OCI-LY7 (cell line): ENCODE measurements around the gene PDSS2.

Source experiments
- CTCF ChIP-seq: fragments of 200-600 bp; sonication (generic); conservative IDR thresholded peaks from 2 replicates; pipeline ENCODE4 v1.5.1; 2014; ENCODE audit warnings: mild to moderate bottlenecking, antibody characterized with exemption, low read length, moderate library complexity, mixed read lengths
- EZH2phosphoT487 ChIP-seq: fragments of 200-600 bp; sonication (generic); IDR thresholded peaks from 2 replicates; pipeline ENCODE4 v1.6.1; 2018; ENCODE audit warnings: low read depth, borderline replicate concordance, mild to moderate bottlenecking, mixed run types, antibody characterized with exemption, low read length, moderate library complexity, mixed read lengths

- TF ChIP-seq CTCF (no peak), EZH2phosphoT487 (no peak)
These were observed 168.9 kb downstream of the PDSS2 start for GRCh38 chr6:107290491-107290890.
